Measurements from ENCODE around the gene CEP55.

Gene CEP55

DNA sequence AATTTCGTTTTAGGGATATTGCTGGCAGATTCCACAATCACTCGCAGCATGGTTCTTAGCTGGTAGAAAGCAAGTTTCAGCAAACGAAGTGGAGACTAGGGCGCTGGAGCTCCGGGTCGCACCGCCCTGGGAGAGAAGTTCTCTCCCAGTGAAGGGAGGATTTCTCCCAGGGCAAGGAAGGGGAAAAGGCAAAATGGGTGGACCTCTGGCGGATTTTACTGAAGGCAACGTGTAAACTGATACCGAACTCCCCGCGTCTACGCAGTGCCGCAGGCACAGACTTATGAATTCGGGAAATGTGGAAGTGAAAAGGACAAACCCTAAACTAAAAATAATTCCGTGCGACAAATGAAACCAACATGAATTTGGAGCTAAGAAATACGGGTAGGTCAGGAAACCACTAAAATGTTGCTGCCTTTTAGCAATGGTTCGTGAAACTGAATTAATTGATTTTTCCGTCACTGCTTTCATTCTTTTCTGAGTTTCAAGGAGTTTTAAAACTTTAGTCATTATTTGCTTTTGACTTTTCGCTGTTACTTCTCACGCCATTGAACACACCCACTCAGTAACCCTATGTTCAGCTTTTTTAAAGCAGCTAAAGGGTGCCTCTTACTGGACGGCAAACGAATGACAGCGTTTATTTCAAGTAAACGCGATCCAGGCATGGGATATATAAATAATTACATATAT, 14.1 kb upstream of the CEP55 start, which contains the start of gene MYOF:
Gene MYOF (minus strand): TSS at position 190 of the 690 bp plus-strand sequence. CDS start 140 bp downstream, at position 50.
- no peaks in the 10 kb centered on the region for H3K9me3 Mint-ChIP-seq
- H3K36me3 Mint-ChIP-seq, result peaks cover 6% of the 10 kb centered on the region
- H3K27ac Mint-ChIP-seq, result peak within 1 kb of the TSS; percentile 96
- peak within 1 kb of the TSS; percentile 83 for H3K4me3 Mint-ChIP-seq
- H3K4me1 Mint-ChIP-seq, result peaks cover 5% of the 10 kb centered on the region
- ATAC-seq (peak; percentile 84), DNase-seq (ENCODE audit: low spot score in 2 of 2) (peak in 1 of 2 donors; percentile 64)

DNA sequence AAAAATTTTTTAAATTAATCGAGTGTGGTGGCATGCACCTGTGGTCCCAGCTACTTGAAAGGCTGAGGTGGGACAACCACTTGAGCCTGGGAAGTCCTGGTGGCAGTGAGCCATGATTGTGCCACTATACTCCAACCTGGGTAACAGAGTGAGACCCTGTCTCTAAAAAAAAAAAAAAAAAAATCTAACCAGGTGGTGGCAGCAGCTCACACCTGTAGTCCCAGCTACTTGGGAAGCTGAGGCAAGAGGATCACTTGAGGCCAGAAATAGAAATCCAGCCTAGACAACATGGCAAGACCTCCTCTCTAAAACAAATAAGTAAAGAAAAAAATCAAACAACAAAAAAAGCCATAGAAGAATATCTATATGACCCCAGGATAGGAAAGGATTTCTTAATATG, 10.7 kb upstream of the CEP55 start:
- no peak overlapping the region for H3K27ac Mint-ChIP-seq
- H3K4me3 Mint-ChIP-seq, result no peak overlapping the region
- DNase-seq (ENCODE audit: low spot score in 2 of 2), result no peak
- no peaks in the 10 kb centered on the region for H3K9me3 Mint-ChIP-seq
- no peaks in the 10 kb centered on the region for H3K36me3 Mint-ChIP-seq
- no peak for ATAC-seq
- peaks cover 5% of the 10 kb centered on the region for H3K4me1 Mint-ChIP-seq

DNA sequence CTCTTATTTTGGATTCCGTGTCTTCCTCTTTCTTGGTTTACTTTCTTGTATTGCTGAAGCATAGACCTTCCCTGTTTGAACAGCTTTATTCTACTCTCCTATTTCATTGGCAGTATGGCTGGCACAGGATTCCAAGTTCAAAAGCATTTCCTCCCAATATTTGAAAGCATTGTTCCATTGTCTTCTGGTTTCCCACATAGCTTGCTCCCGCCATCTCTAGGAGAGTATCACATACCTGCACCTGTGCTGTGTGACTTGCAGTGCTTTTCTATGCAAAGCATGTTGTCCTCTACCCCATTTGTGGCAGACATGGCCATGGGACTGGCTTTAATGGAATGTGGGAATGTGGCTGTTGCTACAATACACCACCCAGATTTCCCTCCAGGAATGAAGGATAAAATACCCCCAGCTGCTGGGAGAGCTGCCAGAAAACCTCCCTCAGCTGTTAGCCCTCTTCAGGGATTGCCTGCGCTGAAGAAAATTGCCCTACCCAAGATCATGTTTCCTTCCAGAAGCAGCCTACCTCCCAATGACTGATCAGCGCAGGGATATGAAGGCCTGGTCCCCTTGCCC, 7.4 kb upstream of the CEP55 start:
- Mint-ChIP-seq H3K27ac (no peak overlapping the region), H3K4me1 (no peaks in the 10 kb centered on the region), H3K9me3 (no peaks in the 10 kb centered on the region), H3K4me3 (no peak overlapping the region), H3K36me3 (no peaks in the 10 kb centered on the region)
- no peak for ATAC-seq
- DNase-seq (ENCODE audit: low spot score in 2 of 2), result no peak

DNA sequence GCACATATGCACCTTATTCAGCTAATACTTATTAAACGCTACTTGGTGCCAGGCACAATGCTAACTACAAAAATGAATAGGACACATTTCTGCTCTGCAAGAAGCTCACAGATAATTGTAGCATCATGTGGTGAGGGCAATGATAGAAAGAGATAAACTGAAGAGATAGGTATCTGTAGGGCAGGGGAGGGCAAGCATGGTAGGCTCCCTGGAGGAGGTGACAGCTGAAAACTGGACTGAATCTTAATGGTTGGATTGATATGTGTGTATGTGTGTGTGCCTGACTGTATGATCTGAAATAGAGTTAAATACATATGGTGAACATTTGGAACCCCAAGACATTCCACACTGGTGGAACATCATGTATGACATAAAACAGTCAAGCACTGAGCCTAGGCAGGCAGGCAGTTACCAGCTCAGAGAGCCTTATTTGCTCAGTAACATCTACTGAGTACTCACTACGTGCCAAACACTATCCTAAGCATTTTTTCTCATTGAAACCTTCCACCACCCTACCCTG, 4.8 kb upstream of the CEP55 start:
- H3K4me1 Mint-ChIP-seq, result no peaks in the 10 kb centered on the region
- no peak for DNase-seq (ENCODE audit: low spot score in 2 of 2)
- no peak overlapping the region for H3K27ac Mint-ChIP-seq
- H3K9me3 Mint-ChIP-seq, result no peaks in the 10 kb centered on the region
- no peak overlapping the region for H3K4me3 Mint-ChIP-seq
- H3K36me3 Mint-ChIP-seq, result peaks cover 6% of the 10 kb centered on the region
- no peak for ATAC-seq

DNA sequence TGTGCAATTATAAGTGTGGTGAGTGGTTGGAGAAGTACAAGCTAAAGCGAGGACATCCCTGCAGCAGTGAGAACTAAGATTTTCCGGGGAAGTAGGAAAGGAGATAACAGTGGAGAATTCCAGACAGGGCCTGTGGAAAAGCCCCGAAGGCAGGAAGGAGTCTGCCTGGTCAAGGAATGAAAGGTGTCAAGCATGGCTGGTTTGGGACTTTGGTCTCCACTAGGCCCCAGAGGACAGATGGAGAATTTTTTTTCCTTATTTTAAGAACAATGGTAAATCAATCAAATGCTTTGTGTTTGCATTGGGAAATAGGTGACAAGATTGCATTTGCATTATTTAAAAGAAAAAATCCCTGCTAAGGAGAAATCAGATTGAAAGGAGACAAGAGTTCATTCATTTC, 3.2 kb upstream of the CEP55 start:
- ATAC-seq (no peak), DNase-seq (ENCODE audit: low spot score in 2 of 2) (no peak)
- no peak overlapping the region for H3K27ac Mint-ChIP-seq
- H3K9me3 Mint-ChIP-seq, result no peaks in the 10 kb centered on the region
- H3K4me3 Mint-ChIP-seq, result no peak overlapping the region
- peaks cover 12% of the 10 kb centered on the region for H3K36me3 Mint-ChIP-seq
- peaks cover 14% of the 10 kb centered on the region for H3K4me1 Mint-ChIP-seq

DNA sequence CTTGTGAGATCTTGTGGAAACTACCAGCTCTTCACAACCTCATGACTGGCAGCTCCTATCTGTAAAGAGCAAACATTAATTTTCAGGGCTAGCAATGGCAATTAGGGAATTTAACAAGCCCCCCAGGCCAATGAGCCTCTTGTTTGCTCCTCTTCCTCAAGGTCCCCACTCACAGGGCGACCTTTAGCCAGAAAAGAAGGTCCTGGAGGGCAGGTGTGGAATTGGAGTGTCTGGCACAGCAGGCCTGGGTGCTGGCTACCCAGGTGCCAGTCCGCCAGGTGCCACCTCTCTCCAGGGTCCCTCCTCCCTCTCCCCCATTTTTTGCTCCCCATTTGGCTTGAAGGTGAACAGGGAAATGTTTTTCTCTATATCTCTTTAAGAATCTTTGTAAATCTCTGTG, 1.9 kb upstream of the CEP55 start:
- DNase-seq (ENCODE audit: low spot score in 2 of 2) (no peak), ATAC-seq (no peak)
- H3K4me1 Mint-ChIP-seq, result peaks cover 18% of the 10 kb centered on the region
- no peak overlapping the region for H3K4me3 Mint-ChIP-seq
- peaks cover 15% of the 10 kb centered on the region for H3K36me3 Mint-ChIP-seq
- H3K9me3 Mint-ChIP-seq, result no peaks in the 10 kb centered on the region
- H3K27ac Mint-ChIP-seq, result no peak overlapping the region

DNA sequence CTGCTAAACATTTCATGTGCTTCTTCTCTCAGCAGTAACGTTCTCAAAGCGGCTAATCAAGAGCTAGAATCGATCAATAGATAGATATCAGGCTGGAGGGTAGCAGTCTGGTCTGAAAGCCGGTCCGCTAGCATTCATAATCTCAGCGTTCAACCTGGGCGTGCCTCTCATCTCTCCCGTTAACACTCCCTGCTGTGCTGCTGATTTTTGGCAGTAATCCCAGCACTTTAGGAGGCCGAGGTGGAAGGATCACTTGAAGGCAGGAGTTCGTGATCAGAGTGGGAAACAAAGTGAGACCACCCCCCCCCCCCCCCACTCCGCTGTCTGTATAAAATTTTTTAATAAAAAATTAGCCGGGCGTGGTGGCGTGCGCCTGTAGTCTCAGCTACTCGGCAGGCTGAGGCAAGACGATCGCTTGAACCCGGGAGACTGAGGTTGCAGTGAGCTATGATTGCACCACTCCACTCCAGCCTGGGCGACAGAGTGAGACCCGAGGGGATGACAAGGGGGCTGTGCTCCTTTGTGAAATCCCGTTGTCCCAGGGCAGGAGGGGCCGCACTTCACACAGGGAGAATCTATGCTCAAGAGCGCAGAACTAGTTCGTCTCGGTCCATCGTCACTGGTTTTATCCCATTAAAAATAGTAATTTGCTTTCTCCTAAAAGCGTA, 624 bp upstream of the CEP55 start:
- H3K36me3 Mint-ChIP-seq, result peaks cover 28% of the 10 kb centered on the region
- no peaks in the 10 kb centered on the region for H3K9me3 Mint-ChIP-seq
- DNase-seq (ENCODE audit: low spot score in 2 of 2), result no peak
- peaks cover 18% of the 10 kb centered on the region for H3K4me1 Mint-ChIP-seq
- peak overlapping the region; percentile 75 for H3K27ac Mint-ChIP-seq
- peak overlapping the region; percentile 80 for H3K4me3 Mint-ChIP-seq
- ATAC-seq, result peak; percentile 27

DNA sequence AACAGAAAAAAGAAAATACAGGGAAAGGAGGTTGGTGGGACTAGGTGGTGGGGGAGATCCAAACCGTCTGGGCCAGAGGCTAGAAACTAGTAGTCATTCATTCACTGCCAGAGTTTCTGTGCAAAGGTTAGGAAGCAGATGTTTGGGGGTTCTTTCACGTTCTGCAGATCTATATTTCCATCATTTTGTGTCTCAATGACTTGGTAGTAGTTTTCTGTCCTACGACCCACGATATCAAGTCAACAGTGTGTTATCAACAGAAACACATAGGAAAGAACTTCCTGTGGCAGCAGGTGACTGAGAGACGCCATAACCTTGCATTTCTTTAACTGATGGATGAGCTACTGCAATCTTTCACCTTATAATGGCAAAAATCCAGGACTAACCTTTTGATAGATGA, 1.8 kb downstream of the CEP55 start:
- peak overlapping the region; percentile 80 for H3K4me3 Mint-ChIP-seq
- H3K27ac Mint-ChIP-seq, result peak overlapping the region; percentile 48
- peaks cover 23% of the 10 kb centered on the region for H3K4me1 Mint-ChIP-seq
- H3K9me3 Mint-ChIP-seq, result no peaks in the 10 kb centered on the region
- peaks cover 31% of the 10 kb centered on the region for H3K36me3 Mint-ChIP-seq
- ATAC-seq, result no peak
- DNase-seq (ENCODE audit: low spot score in 2 of 2), result no peak

DNA sequence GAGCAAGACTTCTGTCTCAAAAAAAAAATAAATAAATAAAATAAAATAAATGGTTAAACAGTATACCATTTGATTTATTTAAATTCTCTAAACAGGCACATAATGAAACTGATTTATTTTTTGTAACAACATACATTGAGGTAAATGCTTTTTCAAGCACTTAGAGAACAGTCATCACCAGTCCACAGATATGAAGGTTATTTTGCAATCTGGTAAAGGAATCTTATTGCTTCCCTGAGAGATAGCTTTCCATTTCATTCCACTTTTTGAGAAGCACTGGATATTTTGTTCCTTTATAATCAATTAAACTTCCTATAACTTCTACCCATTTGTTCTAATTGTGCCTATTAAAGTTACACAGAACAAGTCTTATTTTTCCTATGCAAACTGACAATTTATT, 5.2 kb downstream of the CEP55 start:
- peaks cover 25% of the 10 kb centered on the region for H3K4me1 Mint-ChIP-seq
- no peak overlapping the region for H3K4me3 Mint-ChIP-seq
- ATAC-seq (no peak), DNase-seq (ENCODE audit: low spot score in 2 of 2) (no peak)
- H3K9me3 Mint-ChIP-seq, result no peaks in the 10 kb centered on the region
- no peak overlapping the region for H3K27ac Mint-ChIP-seq
- H3K36me3 Mint-ChIP-seq, result peaks cover 55% of the 10 kb centered on the region

DNA sequence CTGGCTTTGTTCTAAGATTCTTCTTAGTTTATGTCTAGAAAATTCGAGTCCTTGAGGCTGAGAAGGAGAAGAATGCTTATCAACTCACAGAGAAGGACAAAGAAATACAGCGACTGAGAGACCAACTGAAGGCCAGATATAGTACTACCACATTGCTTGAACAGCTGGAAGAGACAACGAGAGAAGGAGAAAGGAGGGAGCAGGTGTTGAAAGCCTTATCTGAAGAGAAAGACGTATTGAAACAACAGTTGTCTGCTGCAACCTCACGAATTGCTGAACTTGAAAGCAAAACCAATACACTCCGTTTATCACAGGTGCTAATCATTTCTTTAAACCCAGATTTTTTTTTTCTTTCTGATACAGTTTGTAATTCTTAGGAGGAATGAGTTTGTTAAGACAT, 6.7 kb downstream of the CEP55 start:
- H3K9me3 Mint-ChIP-seq, result no peaks in the 10 kb centered on the region
- H3K4me3 Mint-ChIP-seq, result peak overlapping the region; percentile 24
- H3K4me1 Mint-ChIP-seq, result peaks cover 12% of the 10 kb centered on the region
- ATAC-seq (peak; percentile 26), DNase-seq (ENCODE audit: low spot score in 2 of 2) (no peak)
- peak overlapping the region; percentile 53 for H3K27ac Mint-ChIP-seq
- peaks cover 63% of the 10 kb centered on the region for H3K36me3 Mint-ChIP-seq

DNA sequence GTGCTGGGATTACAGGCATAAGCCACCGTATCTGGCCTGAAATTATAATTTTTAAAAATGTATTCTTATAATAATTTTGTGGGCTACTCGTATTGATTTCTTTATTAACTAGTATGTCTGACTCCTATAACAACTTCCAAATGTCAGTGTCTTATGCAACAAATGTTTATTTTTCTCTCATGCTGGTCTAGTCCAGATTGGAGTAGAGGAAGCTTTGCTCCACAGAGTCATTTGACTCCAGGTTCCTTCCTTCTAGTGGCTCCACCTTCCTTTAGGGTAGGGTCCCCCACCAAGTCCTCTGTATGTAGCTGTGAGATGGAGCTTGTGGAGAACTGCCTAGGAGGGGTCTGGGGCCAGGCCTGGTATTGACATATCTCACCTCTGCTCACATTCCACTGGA, 8.7 kb downstream of the CEP55 start:
- Mint-ChIP-seq H3K4me1 (peaks cover 7% of the 10 kb centered on the region), H3K27ac (no peak overlapping the region), H3K4me3 (no peak overlapping the region), H3K36me3 (peaks cover 61% of the 10 kb centered on the region), H3K9me3 (no peaks in the 10 kb centered on the region)
- ATAC-seq (no peak), DNase-seq (ENCODE audit: low spot score in 2 of 2) (no peak)

DNA sequence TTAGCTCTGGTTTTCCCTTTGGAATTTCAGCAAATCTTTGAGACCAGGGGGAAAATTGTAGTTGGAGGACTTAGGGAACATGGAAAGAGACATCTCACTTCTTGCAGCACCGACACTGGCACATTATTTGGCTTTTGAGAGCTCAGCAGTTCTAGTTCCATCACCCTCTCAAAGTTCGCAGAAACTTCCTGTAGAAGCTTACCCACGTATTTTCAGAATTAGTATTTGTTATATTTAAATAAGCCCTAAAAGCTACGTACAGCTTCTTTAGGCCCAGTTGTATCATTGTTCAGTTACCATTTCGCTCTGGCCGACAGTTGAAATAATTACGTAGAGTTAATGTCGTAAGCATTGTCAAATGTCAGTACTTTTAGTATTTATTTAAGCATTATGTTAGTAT, 13.4 kb downstream of the CEP55 start:
- Mint-ChIP-seq H3K9me3 (no peaks in the 10 kb centered on the region), H3K4me3 (peak overlapping the region; percentile 21), H3K4me1 (no peaks in the 10 kb centered on the region), H3K27ac (no peak overlapping the region), H3K36me3 (peaks cover 45% of the 10 kb centered on the region)
- ATAC-seq (no peak), DNase-seq (ENCODE audit: low spot score in 2 of 2) (no peak)

DNA sequence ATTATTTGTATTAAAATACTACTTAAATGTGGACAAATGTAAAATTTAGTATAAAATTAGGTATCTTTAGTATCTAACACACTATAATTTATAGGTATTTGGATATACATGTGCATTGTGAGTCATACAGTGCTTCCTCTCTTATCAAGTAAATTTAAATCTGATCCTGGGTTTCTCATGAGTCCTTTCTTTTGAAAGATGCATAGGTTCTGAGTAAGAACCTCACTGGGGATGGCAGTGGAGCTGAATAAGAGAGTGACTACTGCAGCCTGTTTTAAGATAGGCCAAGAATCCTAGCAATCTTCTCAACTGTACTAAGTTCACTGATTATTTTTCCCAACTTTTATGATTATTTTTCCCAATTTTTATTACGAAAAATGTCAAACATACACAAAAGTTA, 16.2 kb downstream of the CEP55 start:
- peaks cover 42% of the 10 kb centered on the region for H3K36me3 Mint-ChIP-seq
- no peaks in the 10 kb centered on the region for H3K9me3 Mint-ChIP-seq
- ATAC-seq (no peak), DNase-seq (ENCODE audit: low spot score in 2 of 2) (no peak)
- no peak overlapping the region for H3K27ac Mint-ChIP-seq
- H3K4me3 Mint-ChIP-seq, result no peak overlapping the region
- H3K4me1 Mint-ChIP-seq, result no peaks in the 10 kb centered on the region

DNA sequence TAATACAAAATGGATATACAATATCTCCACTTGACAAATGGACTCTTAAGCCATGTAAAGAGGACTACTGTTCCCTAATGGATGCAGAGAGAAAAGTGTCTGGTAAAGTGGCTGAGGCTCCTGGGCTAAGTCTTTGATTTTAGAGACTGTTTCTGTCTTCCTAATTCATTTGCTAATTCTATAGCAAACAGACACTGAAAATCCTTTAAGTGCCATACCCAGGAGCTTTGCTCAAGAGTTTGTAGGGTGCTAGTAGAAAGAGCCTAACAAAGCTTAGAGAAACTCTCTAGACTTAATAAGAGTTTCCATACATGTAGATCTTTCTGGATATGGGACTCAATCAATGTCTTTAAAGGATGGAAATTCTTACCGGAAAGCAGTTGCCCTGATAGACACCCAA, 16.7 kb downstream of the CEP55 start:
- H3K4me1 Mint-ChIP-seq, result no peaks in the 10 kb centered on the region
- DNase-seq (ENCODE audit: low spot score in 2 of 2) (no peak), ATAC-seq (no peak)
- H3K27ac Mint-ChIP-seq, result no peak overlapping the region
- H3K36me3 Mint-ChIP-seq, result peaks cover 37% of the 10 kb centered on the region
- H3K9me3 Mint-ChIP-seq, result no peaks in the 10 kb centered on the region
- no peak overlapping the region for H3K4me3 Mint-ChIP-seq

DNA sequence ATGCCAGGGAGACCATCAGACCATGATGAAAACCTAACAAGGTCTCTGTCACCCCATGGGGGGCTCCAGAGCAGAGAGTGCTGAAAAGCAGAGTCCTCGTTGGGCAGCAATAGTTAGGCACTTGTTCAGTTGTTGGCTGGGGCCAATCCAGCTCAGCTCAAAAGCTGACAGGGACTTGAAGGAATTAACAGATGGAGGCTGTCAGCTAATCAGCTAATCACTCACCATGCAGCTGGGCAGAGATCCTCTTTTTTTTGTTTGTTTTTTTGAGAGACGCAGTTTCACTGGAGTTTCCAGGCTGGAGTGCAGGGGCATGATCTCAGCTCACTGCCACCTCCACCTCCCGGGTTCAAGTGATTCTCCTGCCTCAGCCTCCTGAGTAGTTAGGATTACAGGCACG, 18.1 kb downstream of the CEP55 start:
- no peaks in the 10 kb centered on the region for H3K4me1 Mint-ChIP-seq
- no peak for DNase-seq (ENCODE audit: low spot score in 2 of 2)
- H3K4me3 Mint-ChIP-seq, result no peak overlapping the region
- H3K9me3 Mint-ChIP-seq, result no peaks in the 10 kb centered on the region
- ATAC-seq, result no peak
- H3K36me3 Mint-ChIP-seq, result peaks cover 34% of the 10 kb centered on the region
- no peak overlapping the region for H3K27ac Mint-ChIP-seq
